HCT116 (cell line): Measurements from ENCODE around the gene EIF4E2.

Source experiments
- CTCF ChIP-seq, 3 experiments: fragments of 200-600 bp in 1 of 3; sonication (generic) in 1 of 3; IDR thresholded peaks in 2 of 3; conservative IDR thresholded peaks in 1 of 3; 2 replicates each; pipeline ENCODE4 v1.5.1; 2012 to 2017; ENCODE audit warnings: low read depth in 2 of 3, low read length in 2 of 3, antibody characterized with exemption in 1 of 3, borderline replicate concordance in 1 of 3, control low read depth in 1 of 3, mild to moderate bottlenecking in 1 of 3, mixed read lengths in 1 of 3, mixed run types in 1 of 3, moderate library complexity in 1 of 3; ENCODE audit not compliant: insufficient read depth in 1 of 3
- ZNF274 ChIP-seq: fragments of 200-500 bp; sonication (Bioruptor generic); IDR thresholded peaks from 2 replicates; pipeline ENCODE4 v1.6.1; 2014; ENCODE audit warnings: mild to moderate bottlenecking, low read depth, low read length, inconsistent platforms

GRCh38 chr2:232604535-232604934 is 54.0 kb downstream of the EIF4E2 start:
- TF ChIP-seq CTCF (IDR thresholded peaks at IDR 0.05 in 2 of 3, conservative IDR thresholded peaks at IDR 0.05 in 1 of 3; ENCODE audit: borderline replicate concordance in 1 of 3, insufficient read depth in 1 of 3, low read depth in 2 of 3, low read length in 2 of 3) (no peak), ZNF274 (no peak)
